GM12878 (cell line): ENCODE measurements around the gene NEU1. TPM values are rescaled to one million over a fixed set of nuclear protein-coding genes. Genes with fewer than 3 reads are reported as not detected.

Source experiments
- BRCA1 ChIP-seq: IDR thresholded peaks from 2 replicates; pipeline ENCODE4 v1.6.1; 2011; ENCODE audit warnings: low read depth, low read length, improper control_type of control experiment
- CHD2 ChIP-seq: IDR thresholded peaks from 2 replicates; pipeline ENCODE4 v1.6.1; 2011; ENCODE audit warnings: low read depth, low read length, improper control_type of control experiment, borderline replicate concordance
- CTCF ChIP-seq, 3 experiments: IDR thresholded peaks in 2 of 3; conservative IDR thresholded peaks in 1 of 3; 2 replicates each; pipeline ENCODE4 v1.5.1; 2011; ENCODE audit warnings: low read depth in 3 of 3, low read length in 3 of 3, mild to moderate bottlenecking in 3 of 3, control low read depth in 2 of 3, moderate library complexity in 2 of 3, inconsistent platforms in 1 of 3, mixed read lengths in 1 of 3; ENCODE audit not compliant: control insufficient read depth in 2 of 3, insufficient read depth in 1 of 3; ENCODE audit errors: extremely low read depth in 1 of 3
- DPF2 ChIP-seq: fragments of 450-650 bp; IDR thresholded peaks from 2 replicates; pipeline ENCODE4 v1.6.1; 2017; ENCODE audit warnings: mild to moderate bottlenecking
- EED ChIP-seq: sonication (generic); IDR thresholded peaks from 2 replicates; pipeline ENCODE4 v1.6.1; 2016; ENCODE audit warnings: antibody characterized with exemption, low read depth
- EGR1 ChIP-seq, 2 experiments: IDR thresholded peaks; 1 replicate in 1 of 2; 2 replicates in 1 of 2; pipeline ENCODE4 v1.6.1; 2011 to 2012; ENCODE audit warnings: low read depth in 2 of 2, low read length in 2 of 2, borderline replicate concordance in 1 of 2, mild to moderate bottlenecking in 1 of 2, moderate library complexity in 1 of 2
- FOS ChIP-seq: IDR thresholded peaks from 3 replicates; pipeline ENCODE4 v1.6.1; 2011; ENCODE audit warnings: borderline replicate concordance; ENCODE audit not compliant: insufficient read length; ENCODE audit errors: extremely low read depth
- FOXK2 ChIP-seq: fragments of 450-650 bp; IDR thresholded peaks from 2 replicates; pipeline ENCODE4 v1.6.1; 2017; ENCODE audit warnings: mild to moderate bottlenecking, moderate library complexity
- FOXM1 ChIP-seq: IDR thresholded peaks from 2 replicates; pipeline ENCODE4 v1.6.1; 2012; ENCODE audit warnings: low read depth, mild to moderate bottlenecking, inconsistent platforms, low read length, moderate library complexity
- GABPA ChIP-seq: IDR thresholded peaks from 2 replicates; pipeline ENCODE4 v1.6.1; 2014; ENCODE audit warnings: antibody characterized with exemption, low read depth, mild to moderate bottlenecking, inconsistent platforms
- GATAD2B ChIP-seq: fragments of 450-650 bp; conservative IDR thresholded peaks from 2 replicates; pipeline ENCODE4 v1.6.1; 2017; ENCODE audit warnings: low read depth, mild to moderate bottlenecking, moderate library complexity
- MLLT1 ChIP-seq: fragments of 450-650 bp; IDR thresholded peaks from 2 replicates; pipeline ENCODE4 v1.6.1; 2016; ENCODE audit warnings: mild to moderate bottlenecking
- MTA2 ChIP-seq: fragments of 450-650 bp; IDR thresholded peaks from 2 replicates; pipeline ENCODE4 v1.6.1; 2016; ENCODE audit warnings: low read depth, mild to moderate bottlenecking, moderate library complexity
- PAX8 ChIP-seq: fragments of 450-650 bp; IDR thresholded peaks from 2 replicates; pipeline ENCODE4 v1.6.1; 2017; ENCODE audit warnings: mild to moderate bottlenecking, moderate library complexity
- POLR2A ChIP-seq: IDR thresholded peaks from 2 replicates; pipeline ENCODE4 v1.6.1; 2011; ENCODE audit warnings: low read depth, mild to moderate bottlenecking, low read length
- RBBP5 ChIP-seq: fragments of 200-600 bp; sonication (generic); conservative IDR thresholded peaks from 2 replicates; pipeline ENCODE4 v1.6.1; 2016
- SP1 ChIP-seq: IDR thresholded peaks from one replicate; pipeline ENCODE4 v1.6.1; 2011; ENCODE audit warnings: low read depth, low read length
- SREBF1 ChIP-seq: IDR thresholded peaks from 2 replicates; pipeline ENCODE4 v1.6.1; 2012; ENCODE audit warnings: mild to moderate bottlenecking, low read length
- SREBF2 ChIP-seq: IDR thresholded peaks from 2 replicates; pipeline ENCODE4 v1.6.1; 2012; ENCODE audit warnings: mild to moderate bottlenecking, low read length
- SUPT20H ChIP-seq: IDR thresholded peaks from 2 replicates; pipeline ENCODE4 v1.6.1; 2011; ENCODE audit warnings: low read depth, mild to moderate bottlenecking, low read length, moderate library complexity, borderline replicate concordance; ENCODE audit not compliant: control insufficient read depth
- SUZ12 ChIP-seq: fragments of 200-600 bp; sonication (generic); IDR thresholded peaks from one replicate; pipeline ENCODE4 v1.6.1; 2018; ENCODE audit warnings: antibody characterized with exemption, mild to moderate bottlenecking; ENCODE audit not compliant: unreplicated experiment
- TCF3 ChIP-seq: IDR thresholded peaks from 2 replicates; pipeline ENCODE4 v1.6.1; 2012; ENCODE audit warnings: low read depth, mild to moderate bottlenecking, low read length, borderline replicate concordance; ENCODE audit not compliant: insufficient read depth
- ZNF24 ChIP-seq: fragments of 450-650 bp; IDR thresholded peaks from 2 replicates; pipeline ENCODE4 v1.6.1; 2017; ENCODE audit warnings: antibody characterized with exemption, mild to moderate bottlenecking
- ZNF687 ChIP-seq: fragments of 450-650 bp; IDR thresholded peaks from 2 replicates; pipeline ENCODE4 v1.6.1; 2017; ENCODE audit warnings: mild to moderate bottlenecking, moderate library complexity
- polyA plus RNA-seq, 11 experiments: library from polyadenylated mRNA; depleted of rRNA in 4 of 11; unstranded in 6 of 11; stranded (reverse) in 5 of 11; fragments of >200 nt; fragmentation: Nextera tagmentation in 4 of 11; fragmentation: Illumina TruSeq in 1 of 11; extraction: Ambion mirVana in 4 of 11; extraction: Trizol in 1 of 11; gene quantifications; 1 replicate in 1 of 11; 2 replicates in 10 of 11; pipeline versions ENCODE4 v1.2.1 to v1.2.3, GENCODE V29; 2011 to 2016; ENCODE audit warnings: inconsistent platforms in 2 of 11, missing spikeins in 2 of 11, low read depth in 1 of 11
- total RNA-seq, 4 experiments: library from RNA; depleted of rRNA in 3 of 4; stranded (reverse); fragments of >200 nt in 3 of 4; fragmentation: Illumina TruSeq in 1 of 4; extraction: Trizol in 1 of 4; gene quantifications; 2 replicates each; pipeline versions ENCODE4 v1.2.1 to v1.2.3, GENCODE V29; 2013 to 2021

Gene NEU1
- total and polyA plus RNA-seq, 10 of the 15 experiments (the other 5 are each of a cell fraction or from before 2014, with no cell fraction given), result 7.2 to 26.9 (median 21.6) TPM

GRCh38 chr6:31834367-31835250 lies 28.0 kb downstream of the NEU1 start (continued):
- TF ChIP-seq SUZ12, result no peak
- TF ChIP-seq FOS, result no peak
- TF ChIP-seq FOXM1, result no peak; the same call in 1 of the 2 replicates
- peak; percentile 99 for TF ChIP-seq POLR2A
- TF ChIP-seq SREBF2, result no peak
- TF ChIP-seq PAX8, result no peak
- no peak for TF ChIP-seq GABPA
- TF ChIP-seq MLLT1, result peak; percentile 46
- TF ChIP-seq CHD2, result no peak
- TF ChIP-seq MTA2, result peak; percentile 38
- no peak for TF ChIP-seq SUPT20H
- TF ChIP-seq FOXK2, result no peak
- 0 out of 2 replicates have a peak, but pooled peaks have one; percentile 31 for TF ChIP-seq DPF2
- TF ChIP-seq TCF3, result peak; percentile 69; the same call in 1 of the 2 replicates
- TF ChIP-seq SP1, result peak; percentile 4
- no peak for TF ChIP-seq EGR1 (IDR thresholded peaks at IDR 0.05; ENCODE audit: borderline replicate concordance in 1 of 2, low read depth in 2 of 2, low read length in 2 of 2)
- TF ChIP-seq RBBP5, result no peak
- peak; percentile 96 for TF ChIP-seq ZNF687
- no peak; the same call in none of the 2 replicates for TF ChIP-seq EED
- TF ChIP-seq SREBF1, result no peak
- 0 out of 2 replicates have a peak, but pooled peaks have one; percentile 49 for TF ChIP-seq GATAD2B
- TF ChIP-seq ZNF24, result no peak
- TF ChIP-seq BRCA1, result no peak
- no peak for TF ChIP-seq CTCF (IDR thresholded peaks at IDR 0.05 in 2 of 3, conservative IDR thresholded peaks at IDR 0.05 in 1 of 3; ENCODE audit: control insufficient read depth in 2 of 3, extremely low read depth in 1 of 3, insufficient read depth in 1 of 3, low read depth in 3 of 3, low read length in 3 of 3)
